Activated B cell treated with CpG ODN at 0.5 μM for 24 hours (primary cell): ENCODE data around the gene NCAPH2. TPM values are rescaled to one million over a fixed set of nuclear protein-coding genes. Genes with fewer than 3 reads are reported as not detected.

Experiments
- ATAC-seq: fragments of 200-7000 bp; cut with Tn5 transposase; one replicate; pipeline ENCODE4 v1.10.0; 2021; ENCODE audit warnings: low read depth, mild to moderate bottlenecking, moderate library complexity
- CTCF ChIA-PET: fragments of 350-600 bp; sonication (Branson Sonifier 250); formaldehyde crosslinking; loops from one replicate; lab custom pipeline; 2021; ENCODE audit warnings: antibody characterized with exemption; lab: Charles Lee
- POLR2A ChIA-PET: fragments of 350-600 bp; sonication (Branson Sonifier 250); formaldehyde crosslinking; loops from one replicate; lab custom pipeline; 2021; ENCODE audit warnings: antibody characterized with exemption; lab: Charles Lee
- DNase-seq: peaks from one replicate; pipeline ENCODE4 v3.0.0; 2022
- H3K27ac Mint-ChIP-seq: one replicate; pipeline ENCODE4 v1.8.0; 2020; ENCODE audit warnings: mixed read lengths
- H3K27me3 Mint-ChIP-seq: one replicate; pipeline ENCODE4 v1.8.0; 2021; ENCODE audit warnings: mixed read lengths
- H3K36me3 Mint-ChIP-seq: one replicate; pipeline ENCODE4 v1.8.0; 2021; ENCODE audit warnings: low read depth, mixed read lengths
- H3K4me1 Mint-ChIP-seq: one replicate; pipeline ENCODE4 v1.8.0; 2021; ENCODE audit warnings: mixed read lengths
- H3K4me3 Mint-ChIP-seq: one replicate; pipeline ENCODE4 v1.8.0; 2020; ENCODE audit warnings: mild to moderate bottlenecking, mixed read lengths
- H3K9me3 Mint-ChIP-seq: one replicate; pipeline ENCODE4 v1.8.0; 2020; ENCODE audit warnings: mixed read lengths
- intact Hi-C: fragments of 100-400 bp; cut with micrococcal nuclease; formaldehyde crosslinking; loops from one replicate; pipeline ENCODE4 v1.15.1; 2024
- total RNA-seq: library from RNA; stranded (reverse); gene quantifications from 2 replicates; pipeline ENCODE4 v1.2.3, GENCODE V29; 2022
- TF ChIP-seq, protein P1 (sequence below): fragments of 200-600 bp; IDR thresholded peaks from one replicate; pipeline ENCODE4 v1.8.0; 2022; ENCODE audit warnings: antibody characterized with exemption, mild to moderate bottlenecking

The NCAPH2 gene
- total RNA-seq, 1 donor from 2014 or later = 68.2 TPM

DNA sequence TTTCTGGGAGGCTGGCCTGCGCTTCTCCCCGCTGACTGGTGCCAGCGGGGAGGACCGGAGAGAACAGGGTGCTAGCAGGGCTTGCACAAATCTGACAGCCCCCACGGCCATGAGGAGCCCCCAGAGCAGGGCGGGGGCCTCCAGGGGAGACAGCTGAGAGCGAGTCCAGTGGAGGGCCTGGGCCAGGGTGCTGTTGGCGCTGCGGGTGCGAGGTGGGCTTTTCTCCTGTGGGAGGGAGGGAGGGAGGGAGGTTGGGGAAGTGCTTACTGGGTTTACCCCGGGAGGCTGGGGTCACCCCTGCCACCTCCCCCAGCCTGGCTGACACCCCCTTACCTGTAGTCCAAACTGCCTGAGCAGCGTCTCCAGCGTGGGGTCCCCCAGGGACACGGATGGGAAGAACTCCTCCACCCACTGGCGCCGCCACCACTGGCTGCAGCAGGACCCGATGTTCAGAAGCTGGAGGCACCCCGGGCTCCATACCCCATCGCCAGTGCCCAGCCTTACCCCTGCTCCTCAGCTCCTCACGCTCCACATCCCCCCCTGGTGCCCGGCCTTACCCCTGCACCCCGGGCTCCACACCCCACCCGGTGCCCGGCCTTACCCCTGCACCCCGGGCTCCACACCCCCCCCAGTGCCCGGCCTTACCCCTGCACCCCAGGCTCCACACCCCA lies 4.4 kb upstream of the NCAPH2 start:
- intact Hi-C loops = no loop called here
- CTCF ChIA-PET = no interaction called here
- peaks cover 12% of the 10 kb centered on the region for H3K4me1 Mint-ChIP-seq
- POLR2A ChIA-PET = interaction anchor here (1.1 to 2.4 kb wide), 3 partner anchors 13 to 22 kb away, joined by 3 to 6 read pairs (median 4); partner anchors contain the start of gene SCO2
- no peaks in the 10 kb centered on the region for H3K27me3 Mint-ChIP-seq
- TF ChIP-seq, protein P1, sequence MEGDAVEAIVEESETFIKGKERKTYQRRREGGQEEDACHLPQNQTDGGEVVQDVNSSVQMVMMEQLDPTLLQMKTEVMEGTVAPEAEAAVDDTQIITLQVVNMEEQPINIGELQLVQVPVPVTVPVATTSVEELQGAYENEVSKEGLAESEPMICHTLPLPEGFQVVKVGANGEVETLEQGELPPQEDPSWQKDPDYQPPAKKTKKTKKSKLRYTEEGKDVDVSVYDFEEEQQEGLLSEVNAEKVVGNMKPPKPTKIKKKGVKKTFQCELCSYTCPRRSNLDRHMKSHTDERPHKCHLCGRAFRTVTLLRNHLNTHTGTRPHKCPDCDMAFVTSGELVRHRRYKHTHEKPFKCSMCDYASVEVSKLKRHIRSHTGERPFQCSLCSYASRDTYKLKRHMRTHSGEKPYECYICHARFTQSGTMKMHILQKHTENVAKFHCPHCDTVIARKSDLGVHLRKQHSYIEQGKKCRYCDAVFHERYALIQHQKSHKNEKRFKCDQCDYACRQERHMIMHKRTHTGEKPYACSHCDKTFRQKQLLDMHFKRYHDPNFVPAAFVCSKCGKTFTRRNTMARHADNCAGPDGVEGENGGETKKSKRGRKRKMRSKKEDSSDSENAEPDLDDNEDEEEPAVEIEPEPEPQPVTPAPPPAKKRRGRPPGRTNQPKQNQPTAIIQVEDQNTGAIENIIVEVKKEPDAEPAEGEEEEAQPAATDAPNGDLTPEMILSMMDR = no peak
- no peak for ATAC-seq
- DNase-seq = no peak
- no peak overlapping the region for H3K27ac Mint-ChIP-seq
- no peak overlapping the region for H3K4me3 Mint-ChIP-seq
- H3K36me3 Mint-ChIP-seq = peaks cover 17% of the 10 kb centered on the region
- H3K9me3 Mint-ChIP-seq = no peaks in the 10 kb centered on the region

DNA sequence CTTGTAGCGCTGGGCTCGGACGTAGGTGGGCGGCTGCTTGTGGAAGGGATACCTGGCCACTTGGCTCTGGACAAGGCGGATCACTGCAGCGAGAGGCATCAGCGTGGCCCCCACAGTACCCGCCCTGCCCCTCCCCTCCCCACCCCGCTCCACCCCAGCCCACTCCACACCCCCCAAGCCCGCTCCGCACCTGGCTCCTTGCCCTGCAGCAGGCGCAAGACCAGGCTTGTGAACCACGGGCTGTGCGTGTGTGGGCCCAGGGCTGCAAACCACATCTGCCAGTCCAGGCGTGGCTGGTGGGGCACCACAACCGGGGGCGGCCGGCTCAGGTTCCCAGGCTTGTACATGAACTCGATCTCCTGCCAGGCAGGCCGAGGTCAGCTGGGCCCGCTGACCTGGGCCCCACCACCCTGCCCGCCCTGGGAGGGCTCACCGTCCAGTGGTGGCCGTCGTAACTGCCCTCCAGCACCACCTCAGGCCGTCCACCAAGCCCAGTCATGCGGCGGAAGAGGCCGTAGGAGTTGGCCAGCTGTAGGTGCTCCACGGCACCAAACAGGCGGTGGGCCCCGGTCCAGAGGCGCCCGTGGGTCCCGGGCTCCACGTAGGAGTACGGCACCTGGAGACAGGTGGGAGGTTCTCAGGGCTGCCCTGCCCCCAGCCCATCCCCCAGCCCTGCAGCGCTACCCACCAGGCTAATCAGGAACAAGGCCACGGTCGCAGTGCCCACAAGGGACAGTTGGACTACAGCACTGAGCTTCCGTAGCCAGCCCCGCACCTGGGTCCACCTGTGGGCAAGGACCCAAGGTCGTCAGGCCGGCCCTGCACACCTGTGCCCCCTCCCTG lies 3.4 kb upstream of the NCAPH2 start:
- Mint-ChIP-seq H3K9me3 (no peaks in the 10 kb centered on the region), H3K4me3 (no peak overlapping the region), H3K27ac (no peak overlapping the region), H3K36me3 (peaks cover 19% of the 10 kb centered on the region), H3K4me1 (peaks cover 20% of the 10 kb centered on the region), H3K27me3 (no peaks in the 10 kb centered on the region)
- ChIA-PET CTCF (no interaction called here), POLR2A (interaction anchor here (0.5 to 1.1 kb wide), 4 partner anchors 9 to 101 kb away, joined by 3 to 4 read pairs (median 4); partner anchors contain the start of gene SCO2)
- intact Hi-C loops = no loop called here
- DNase-seq (no peak), ATAC-seq (no peak)
- TF ChIP-seq, protein P1 = no peak

DNA sequence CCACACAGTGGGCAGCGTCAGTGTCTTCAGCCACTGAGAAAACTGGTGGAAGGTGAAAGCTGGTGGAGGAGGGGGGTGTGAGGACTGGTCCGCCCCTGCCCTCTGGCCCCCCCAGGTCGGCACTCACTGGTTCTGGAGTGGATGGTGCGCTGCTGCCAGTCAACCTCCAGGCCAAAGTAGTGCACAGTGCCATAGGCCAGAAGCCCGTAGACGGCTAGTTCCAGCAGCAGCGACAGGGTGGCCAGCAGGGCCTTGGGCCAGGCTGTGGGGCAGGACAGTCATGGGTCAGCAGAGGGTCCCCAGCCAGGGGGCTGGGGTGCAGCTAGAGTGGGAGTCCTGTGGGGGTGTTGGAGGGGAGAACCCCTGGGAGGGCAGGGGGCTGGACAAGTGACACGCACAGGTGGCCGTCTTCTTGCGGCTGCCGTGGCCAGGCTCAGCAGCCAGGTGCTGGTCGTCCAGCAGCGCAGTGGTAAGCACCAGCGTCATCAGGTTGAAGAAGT lies 2.7 kb upstream of the NCAPH2 start:
- H3K36me3 Mint-ChIP-seq = peaks cover 19% of the 10 kb centered on the region
- TF ChIP-seq, protein P1 = no peak
- ChIA-PET POLR2A (interaction anchor here (0.5 to 0.7 kb wide), 2 partner anchors 8 to 102 kb away, joined by 3 to 4 read pairs; no protein-coding TSS in a partner anchor), CTCF (no interaction called here)
- H3K4me3 Mint-ChIP-seq = peak overlapping the region; percentile 38
- H3K27me3 Mint-ChIP-seq = no peaks in the 10 kb centered on the region
- H3K27ac Mint-ChIP-seq = no peak overlapping the region
- H3K4me1 Mint-ChIP-seq = peaks cover 20% of the 10 kb centered on the region
- ATAC-seq (no peak), DNase-seq (no peak)
- no peaks in the 10 kb centered on the region for H3K9me3 Mint-ChIP-seq
- intact Hi-C loops = no loop called here

DNA sequence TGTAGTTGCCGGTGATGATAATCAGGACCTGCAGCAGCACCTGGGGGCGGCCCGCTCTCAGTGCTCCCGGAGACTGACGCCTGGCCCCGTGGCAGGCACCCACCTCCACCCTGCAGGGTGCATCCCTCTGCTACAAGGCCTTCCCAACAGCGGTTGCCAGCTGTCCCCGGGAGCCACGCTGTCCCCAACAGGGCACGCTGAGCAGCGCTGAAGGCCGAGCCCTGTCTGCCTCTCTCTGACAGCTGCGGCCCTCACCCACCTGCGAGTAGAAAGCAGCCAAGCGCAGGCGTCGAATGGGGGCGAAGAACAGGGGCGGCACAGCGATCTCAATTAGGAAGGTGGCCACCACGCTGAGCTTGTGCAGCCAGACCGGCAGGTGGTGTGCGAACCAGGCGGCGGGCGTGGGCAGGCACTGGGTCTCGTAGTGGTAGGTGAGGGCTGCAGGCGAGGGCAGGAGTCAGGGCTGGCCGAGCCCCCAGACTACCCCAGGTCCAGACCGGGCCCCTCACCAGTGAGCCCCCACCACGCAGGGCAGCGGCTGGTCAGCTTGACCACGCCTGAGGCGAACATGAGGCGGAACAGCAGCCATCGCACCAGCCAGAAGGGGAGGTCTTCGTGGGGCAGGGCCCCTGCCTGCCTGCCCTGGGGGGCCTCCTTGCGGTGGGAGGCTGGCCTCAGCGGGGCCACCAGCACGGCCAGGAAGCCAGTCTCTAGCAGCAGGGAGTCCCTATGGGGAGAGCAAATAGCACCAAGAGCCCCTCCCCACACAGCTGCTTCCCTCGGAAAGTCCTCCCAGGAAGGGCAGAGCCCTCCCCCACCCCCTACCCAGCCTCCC lies 2.0 kb upstream of the NCAPH2 start:
- intact Hi-C loops = no loop called here
- Mint-ChIP-seq H3K4me3 (peak overlapping the region; percentile 93), H3K27me3 (no peaks in the 10 kb centered on the region), H3K4me1 (peaks cover 20% of the 10 kb centered on the region), H3K27ac (no peak overlapping the region), H3K9me3 (no peaks in the 10 kb centered on the region), H3K36me3 (peaks cover 19% of the 10 kb centered on the region)
- ATAC-seq (no peak), DNase-seq (no peak)
- CTCF ChIA-PET = no interaction called here
- TF ChIP-seq, protein P1 = no peak
- POLR2A ChIA-PET = interaction anchor here (2.7 to 5.4 kb wide), 2 partner anchors 21 to 26 kb away, joined by 19 to 175 read pairs; partner anchors contain the start of genes SCO2 and TYMP
